H9 (cell line): Measurements from ENCODE around the gene DPYSL5. TPM values are rescaled to one million over a fixed set of nuclear protein-coding genes. Genes with fewer than 3 reads are reported as not detected.

Experiments
- DNase-seq: peaks from one replicate; pipeline ENCODE4 v3.0.0-alpha.2; 2017
- H2AFZ ChIP-seq: one replicate; pipeline ENCODE4 v1.6.1; 2013; ENCODE audit warnings: mild to moderate bottlenecking, low read length, control low read depth, moderate library complexity
- H2AK5ac ChIP-seq: 2 replicates; pipeline ENCODE4 v1.6.1; 2013; ENCODE audit warnings: low read length, control low read depth, mixed read lengths; ENCODE audit not compliant: insufficient read length
- H2BK120ac ChIP-seq: one replicate; pipeline ENCODE4 v1.6.1; 2013; ENCODE audit warnings: low read depth, mild to moderate bottlenecking, low read length, control low read depth, inconsistent platforms; ENCODE audit not compliant: poor library complexity, severe bottlenecking
- H2BK12ac ChIP-seq: 2 replicates; pipeline ENCODE4 v1.6.1; 2013; ENCODE audit warnings: low read length, control low read depth, mixed read lengths, low read depth; ENCODE audit not compliant: insufficient read length
- H2BK15ac ChIP-seq: 2 replicates; pipeline ENCODE4 v1.6.1; 2013; ENCODE audit warnings: low read depth, low read length, control low read depth
- H2BK20ac ChIP-seq: one replicate; pipeline ENCODE4 v1.6.1; 2013; ENCODE audit warnings: low read depth, mild to moderate bottlenecking, low read length, control low read depth, inconsistent platforms; ENCODE audit not compliant: poor library complexity, severe bottlenecking
- H2BK5ac ChIP-seq: 2 replicates; pipeline ENCODE4 v1.6.1; 2013; ENCODE audit warnings: low read length, control low read depth, mixed read lengths; ENCODE audit not compliant: insufficient read length
- H3K14ac ChIP-seq: 2 replicates; pipeline ENCODE4 v1.6.1; 2013; ENCODE audit warnings: low read length, control low read depth; ENCODE audit not compliant: insufficient read depth
- H3K18ac ChIP-seq: 2 replicates; pipeline ENCODE4 v1.6.1; 2013; ENCODE audit warnings: low read depth, mild to moderate bottlenecking, mixed read lengths, low read length, control low read depth; ENCODE audit not compliant: insufficient read length
- H3K23ac ChIP-seq: 2 replicates; pipeline ENCODE4 v1.6.1; 2013; ENCODE audit warnings: low read length, control low read depth, mixed read lengths, low read depth; ENCODE audit not compliant: insufficient read length
- H3K23me2 ChIP-seq: 2 replicates; pipeline ENCODE4 v1.6.1; 2013; ENCODE audit warnings: low read depth, mild to moderate bottlenecking, mixed read lengths, low read length, control low read depth; ENCODE audit not compliant: insufficient read length, poor library complexity, severe bottlenecking
- H3K27ac ChIP-seq: 2 replicates; pipeline ENCODE4 v1.5.1; 2013; ENCODE audit warnings: low read length, control low read depth, mixed read lengths, low read depth; ENCODE audit not compliant: insufficient read length
- H3K27me3 ChIP-seq: 2 replicates; pipeline ENCODE4 v1.6.1; 2013; ENCODE audit warnings: low read length, control low read depth, inconsistent platforms; ENCODE audit not compliant: insufficient read depth
- H3K4ac ChIP-seq: 2 replicates; pipeline ENCODE4 v1.6.1; 2013; ENCODE audit warnings: low read depth, mild to moderate bottlenecking, control low read depth, inconsistent platforms, low read length, moderate library complexity
- H3K4me1 ChIP-seq: 2 replicates; pipeline ENCODE4 v1.6.1; 2013; ENCODE audit warnings: low read length, control low read depth, inconsistent platforms; ENCODE audit not compliant: insufficient read depth
- H3K4me2 ChIP-seq: 2 replicates; pipeline ENCODE4 v1.6.1; 2013; ENCODE audit warnings: low read length, control low read depth, mixed read lengths; ENCODE audit not compliant: insufficient read length, insufficient read depth
- H3K56ac ChIP-seq: 2 replicates; pipeline ENCODE4 v1.6.1; 2013; ENCODE audit warnings: low read depth, mild to moderate bottlenecking, mixed read lengths, low read length, control low read depth; ENCODE audit not compliant: insufficient read length
- H3K79me1 ChIP-seq: 2 replicates; pipeline ENCODE4 v1.6.1; 2013; ENCODE audit warnings: low read depth, mild to moderate bottlenecking, moderate library complexity, low read length, control low read depth, inconsistent platforms; ENCODE audit not compliant: insufficient read depth, poor library complexity, severe bottlenecking
- H3K79me2 ChIP-seq: 2 replicates; pipeline ENCODE4 v1.6.1; 2013; ENCODE audit warnings: low read length, control low read depth, inconsistent platforms; ENCODE audit not compliant: insufficient read depth
- H3K9ac ChIP-seq: 2 replicates; pipeline ENCODE4 v1.6.1; 2013; ENCODE audit warnings: low read length, control low read depth, mixed read lengths; ENCODE audit not compliant: insufficient read length; ENCODE audit errors: extremely low read depth
- H3K9me3 ChIP-seq: one replicate; pipeline ENCODE4 v1.6.1; 2013; ENCODE audit warnings: low read depth, low read length, inconsistent platforms; ENCODE audit not compliant: control insufficient read depth
- H3T11ph ChIP-seq: one replicate; pipeline ENCODE4 v1.6.1; 2013; ENCODE audit warnings: mild to moderate bottlenecking, low read length, control low read depth, inconsistent platforms
- H4K20me1 ChIP-seq: one replicate; pipeline ENCODE4 v1.6.1; 2013; ENCODE audit not compliant: control insufficient read depth, insufficient read length, insufficient read depth
- H4K5ac ChIP-seq: 2 replicates; pipeline ENCODE4 v1.6.1; 2013; ENCODE audit warnings: low read depth, mild to moderate bottlenecking, mixed read lengths, low read length, control low read depth; ENCODE audit not compliant: insufficient read length
- H4K8ac ChIP-seq: replicated peaks from 2 replicates; pipeline ENCODE4 v1.6.1; 2013; ENCODE audit warnings: low read length, control low read depth, mixed read lengths, low read depth; ENCODE audit not compliant: insufficient read length
- H4K91ac ChIP-seq: 2 replicates; pipeline ENCODE4 v1.6.1; 2013; ENCODE audit warnings: low read depth, mild to moderate bottlenecking, moderate library complexity, mixed read lengths, low read length, control low read depth; ENCODE audit not compliant: insufficient read length
- H3K27ac Mint-ChIP-seq, 3 experiments: 2 replicates in 2 of 3; 3 replicates in 1 of 3; pipeline ENCODE4 v1.8.0; 2020 to 2021; ENCODE audit warnings: mixed read lengths in 3 of 3, mild to moderate bottlenecking in 1 of 3, moderate library complexity in 1 of 3
- H3K27me3 Mint-ChIP-seq: 2 replicates; pipeline ENCODE4 v1.8.0; 2021; ENCODE audit warnings: low read depth, mild to moderate bottlenecking, moderate library complexity, mixed read lengths
- H3K36me3 Mint-ChIP-seq, 3 experiments: 2 replicates in 2 of 3; 3 replicates in 1 of 3; pipeline ENCODE4 v1.8.0; 2020 to 2021; ENCODE audit warnings: low read depth in 3 of 3, mixed read lengths in 3 of 3; ENCODE audit not compliant: insufficient read depth in 1 of 3
- H3K4me1 Mint-ChIP-seq, 2 experiments: 2 replicates each; pipeline ENCODE4 v1.8.0; 2020; ENCODE audit warnings: mixed read lengths in 2 of 2
- H3K4me3 Mint-ChIP-seq, 2 experiments: 2 replicates in 1 of 2; 3 replicates in 1 of 2; pipeline ENCODE4 v1.8.0; 2020 to 2021; ENCODE audit warnings: mild to moderate bottlenecking in 2 of 2, mixed read lengths in 2 of 2, moderate library complexity in 1 of 2
- H3K9me3 Mint-ChIP-seq, 2 experiments: 2 replicates in 1 of 2; 3 replicates in 1 of 2; pipeline ENCODE4 v1.8.0; 2020; ENCODE audit warnings: mild to moderate bottlenecking in 2 of 2, mixed read lengths in 2 of 2, moderate library complexity in 1 of 2
- WGBS: extraction: QIAGEN DNeasy Blood & Tissue Kit; methylation state at CpG from one replicate; pipeline ENCODE4 v1.1.7; 2013; ENCODE audit warnings: missing lambda C conversion rate, low lambda C conversion rate, mixed read lengths; ENCODE audit not compliant: insufficient read length; ENCODE audit errors: extremely low coverage; 5-methylcytosine and 5-hydroxymethylcytosine counted together
- total RNA-seq: library from RNA; stranded (reverse); gene quantifications from 2 replicates; pipeline ENCODE4 v1.2.1, GENCODE V29; 2021
- TF ChIP-seq, protein P1 (sequence below): fragments of 200-600 bp; sonication (generic); conservative IDR thresholded peaks from 3 replicates; pipeline ENCODE4 v1.8.0; 2021; ENCODE audit warnings: antibody characterized with exemption, mild to moderate bottlenecking

The DPYSL5 gene
- total RNA-seq, 1 experiment from 2014 or later = 6.4 TPM

DNA sequence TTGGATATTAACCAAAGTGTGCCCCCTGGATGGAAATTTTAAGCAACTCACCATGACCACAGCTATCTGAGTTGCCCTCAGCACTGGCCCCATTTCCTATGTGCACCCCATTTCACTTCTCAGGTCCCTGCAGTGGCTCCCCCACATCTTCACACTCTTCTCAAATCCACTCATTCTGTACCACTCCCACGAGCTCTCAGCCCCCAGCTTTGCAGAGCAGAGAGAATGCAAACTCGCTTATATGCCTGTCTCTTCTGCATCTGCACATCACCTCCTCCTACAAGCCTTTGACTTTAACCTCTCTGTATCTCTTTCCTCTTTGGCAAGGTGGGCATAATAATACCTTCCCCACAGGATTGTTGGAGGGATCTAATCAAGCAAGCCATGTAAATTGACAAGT is 46.2 kb downstream of the DPYSL5 start:
- TF ChIP-seq, protein P1, sequence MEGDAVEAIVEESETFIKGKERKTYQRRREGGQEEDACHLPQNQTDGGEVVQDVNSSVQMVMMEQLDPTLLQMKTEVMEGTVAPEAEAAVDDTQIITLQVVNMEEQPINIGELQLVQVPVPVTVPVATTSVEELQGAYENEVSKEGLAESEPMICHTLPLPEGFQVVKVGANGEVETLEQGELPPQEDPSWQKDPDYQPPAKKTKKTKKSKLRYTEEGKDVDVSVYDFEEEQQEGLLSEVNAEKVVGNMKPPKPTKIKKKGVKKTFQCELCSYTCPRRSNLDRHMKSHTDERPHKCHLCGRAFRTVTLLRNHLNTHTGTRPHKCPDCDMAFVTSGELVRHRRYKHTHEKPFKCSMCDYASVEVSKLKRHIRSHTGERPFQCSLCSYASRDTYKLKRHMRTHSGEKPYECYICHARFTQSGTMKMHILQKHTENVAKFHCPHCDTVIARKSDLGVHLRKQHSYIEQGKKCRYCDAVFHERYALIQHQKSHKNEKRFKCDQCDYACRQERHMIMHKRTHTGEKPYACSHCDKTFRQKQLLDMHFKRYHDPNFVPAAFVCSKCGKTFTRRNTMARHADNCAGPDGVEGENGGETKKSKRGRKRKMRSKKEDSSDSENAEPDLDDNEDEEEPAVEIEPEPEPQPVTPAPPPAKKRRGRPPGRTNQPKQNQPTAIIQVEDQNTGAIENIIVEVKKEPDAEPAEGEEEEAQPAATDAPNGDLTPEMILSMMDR = no peak
- no peak for DNase-seq
- WGBS = no CpG with 5 or more reads among the region's 2 CpGs
- Histone ChIP-seq H2BK15ac (no peak overlapping the region), H2AK5ac (no peak overlapping the region), H3K79me2 (no peaks in the 10 kb centered on the region), H4K5ac (no peak overlapping the region), H2BK5ac (no peak overlapping the region), H3K9ac (no peak overlapping the region), H3K4me1 (no peaks in the 10 kb centered on the region), H3K27me3 (no peaks in the 10 kb centered on the region), H4K20me1 (no peaks in the 10 kb centered on the region), H3K4ac (no peak overlapping the region), H3K56ac (no peak overlapping the region), H3K4me2 (no peak overlapping the region), H3K27ac (no peak overlapping the region), H3K18ac (no peak overlapping the region), H3T11ph (no peak overlapping the region), H3K79me1 (no peaks in the 10 kb centered on the region), H2BK120ac (no peak overlapping the region), H2BK20ac (no peak overlapping the region), H2AFZ (no peak overlapping the region), H3K23ac (no peak overlapping the region), H4K91ac (no peak overlapping the region), H3K23me2 (no peaks in the 10 kb centered on the region), H2BK12ac (no peak overlapping the region), H4K8ac (no peak overlapping the region), H3K14ac (no peak overlapping the region), H3K9me3 (no peaks in the 10 kb centered on the region)
- H3K27ac Mint-ChIP-seq = no peak overlapping the region
- H3K27me3 Mint-ChIP-seq = peaks cover 17% of the 10 kb centered on the region
- peaks cover 0 to 2% (median 0%) of the 10 kb centered on the region in 3 experiments; a peak in 2 of 7 replicates for H3K36me3 Mint-ChIP-seq
- no peaks in the 10 kb centered on the region for H3K9me3 Mint-ChIP-seq
- H3K4me3 Mint-ChIP-seq = no peak overlapping the region
- H3K4me1 Mint-ChIP-seq = peaks cover 0 to 3% of the 10 kb centered on the region in 2 experiments; a peak in 1 of 4 replicates
